Fibroblast of lung (primary cell): ENCODE data around the gene C22orf15. TPM values are rescaled to one million over a fixed set of nuclear protein-coding genes. Genes with fewer than 3 reads are reported as not detected.
A peak's percentile ranks its signal among the peaks of the same experiment; 100 is the strongest.

ENCODE experiments used
- DNase-seq, 2 donors: peaks; one replicate each; pipeline versions ENCODE4 v3.0.0 to v3.0.0-alpha.2; 2010; ENCODE audit warnings: low read depth in 2 of 2
- H2AFZ ChIP-seq: 2 replicates; pipeline ENCODE4 v1.5.1; 2012; ENCODE audit warnings: low read length, control low read depth, inconsistent platforms
- H3K27ac ChIP-seq: 2 replicates; pipeline ENCODE4 v1.5.1; 2011; ENCODE audit warnings: low read length, control low read depth; ENCODE audit not compliant: insufficient read depth
- H3K27me3 ChIP-seq: 2 replicates; pipeline ENCODE4 v1.5.1; 2011; ENCODE audit warnings: mild to moderate bottlenecking, low read length; ENCODE audit not compliant: control insufficient read depth, insufficient read depth
- H3K36me3 ChIP-seq: 2 replicates; pipeline ENCODE4 v1.5.1; 2011; ENCODE audit warnings: low read length; ENCODE audit not compliant: control insufficient read depth, insufficient read depth
- H3K4me1 ChIP-seq: 2 replicates; pipeline ENCODE4 v1.5.1; 2011; ENCODE audit warnings: low read length; ENCODE audit not compliant: control insufficient read depth, insufficient read depth; ENCODE audit errors: extremely low read depth
- H3K4me2 ChIP-seq: 2 replicates; pipeline ENCODE4 v1.5.1; 2011; ENCODE audit warnings: low read length, control low read depth; ENCODE audit not compliant: insufficient read depth; ENCODE audit errors: extremely low read depth
- H3K4me3 ChIP-seq, 4 experiments: fragments of 200-600 bp in 1 of 4; sonication (generic) in 1 of 4; replicated peaks in 1 of 4; 2 replicates each; pipeline ENCODE4 v1.5.1; 2011 to 2016; ENCODE audit warnings: low read length in 4 of 4, low read depth in 3 of 4, mild to moderate bottlenecking in 3 of 4, control low read depth in 2 of 4, inconsistent platforms in 1 of 4, mixed read lengths in 1 of 4; ENCODE audit not compliant: insufficient read depth in 1 of 4; ENCODE audit errors: control extremely low read depth in 1 of 4
- H3K79me2 ChIP-seq: 2 replicates; pipeline ENCODE4 v1.5.1; 2012; ENCODE audit warnings: mild to moderate bottlenecking, low read length, inconsistent platforms; ENCODE audit not compliant: control insufficient read depth, insufficient read depth
- H3K9ac ChIP-seq: 2 replicates; pipeline ENCODE4 v1.5.1; 2011; ENCODE audit warnings: mild to moderate bottlenecking, low read length, control low read depth; ENCODE audit not compliant: insufficient read depth
- H3K9me3 ChIP-seq: 2 replicates; pipeline ENCODE4 v1.5.1; 2012; ENCODE audit warnings: low read depth, low read length; ENCODE audit not compliant: control insufficient read depth, insufficient read depth
- H4K20me1 ChIP-seq: 2 replicates; pipeline ENCODE4 v1.5.1; 2011; ENCODE audit warnings: low read length; ENCODE audit not compliant: control insufficient read depth, insufficient read depth; ENCODE audit errors: extremely low read depth
- CTCF ChIP-seq, 2 donors: IDR thresholded peaks in 1 of 2; conservative IDR thresholded peaks in 1 of 2; 1 replicate in 1 of 2; 2 replicates in 1 of 2; pipeline ENCODE4 v1.5.1; 2011 to 2012; ENCODE audit warnings: low read length in 2 of 2, control low read depth in 1 of 2, inconsistent platforms in 1 of 2, low read depth in 1 of 2, mild to moderate bottlenecking in 1 of 2
- EZH2 ChIP-seq: IDR thresholded peaks from 2 replicates; pipeline ENCODE4 v1.5.1; 2012; ENCODE audit warnings: low read length, control low read depth, mild to moderate bottlenecking; ENCODE audit errors: missing control alignments
- polyA plus RNA-seq, 2 donors: library from polyadenylated mRNA; depleted of rRNA in 1 of 2; stranded (reverse) in 1 of 2; unstranded in 1 of 2; fragments of >200 nt; gene quantifications; 2 replicates each; pipeline ENCODE4 v1.2.1, GENCODE V29; 2011 to 2012; ENCODE audit warnings: missing spikeins in 1 of 2
- total RNA-seq: library from RNA; depleted of rRNA; stranded (reverse); fragments of >200 nt; gene quantifications from 2 replicates; pipeline ENCODE4 v1.2.1, GENCODE V29; 2014

C22orf15 gene
- total and polyA plus RNA-seq, 2 donors (not counting 1 experiment from before 2014, with no cell fraction given) = 1.4 to 2.5 TPM

- Histone ChIP-seq H2AFZ (peak overlapping the region; percentile 2), H3K9ac (peak overlapping the region; percentile 32), H3K79me2 (peaks cover 36% of the 10 kb centered on the region), H3K9me3 (no peaks in the 10 kb centered on the region), H4K20me1 (no peaks in the 10 kb centered on the region), H3K36me3 (no peaks in the 10 kb centered on the region), H3K4me2 (peak overlapping the region; percentile 90), H3K4me3 (peak overlapping the region; percentile 5 to 94 (median 50)), H3K27me3 (no peaks in the 10 kb centered on the region), H3K4me1 (peaks cover 11% of the 10 kb centered on the region), H3K27ac (peak overlapping the region; percentile 95)
- no peak for DNase-seq
- TF ChIP-seq EZH2 (no peak), CTCF (conservative IDR thresholded peaks at IDR 0.05 in 1 of 2, IDR thresholded peaks at IDR 0.05 in 1 of 2; ENCODE audit: low read depth in 1 of 2, low read length in 2 of 2) (no peak)
Measured at GRCh38 chr22:23786261-23786710, 23.5 kb downstream of the C22orf15 start.

DNA sequence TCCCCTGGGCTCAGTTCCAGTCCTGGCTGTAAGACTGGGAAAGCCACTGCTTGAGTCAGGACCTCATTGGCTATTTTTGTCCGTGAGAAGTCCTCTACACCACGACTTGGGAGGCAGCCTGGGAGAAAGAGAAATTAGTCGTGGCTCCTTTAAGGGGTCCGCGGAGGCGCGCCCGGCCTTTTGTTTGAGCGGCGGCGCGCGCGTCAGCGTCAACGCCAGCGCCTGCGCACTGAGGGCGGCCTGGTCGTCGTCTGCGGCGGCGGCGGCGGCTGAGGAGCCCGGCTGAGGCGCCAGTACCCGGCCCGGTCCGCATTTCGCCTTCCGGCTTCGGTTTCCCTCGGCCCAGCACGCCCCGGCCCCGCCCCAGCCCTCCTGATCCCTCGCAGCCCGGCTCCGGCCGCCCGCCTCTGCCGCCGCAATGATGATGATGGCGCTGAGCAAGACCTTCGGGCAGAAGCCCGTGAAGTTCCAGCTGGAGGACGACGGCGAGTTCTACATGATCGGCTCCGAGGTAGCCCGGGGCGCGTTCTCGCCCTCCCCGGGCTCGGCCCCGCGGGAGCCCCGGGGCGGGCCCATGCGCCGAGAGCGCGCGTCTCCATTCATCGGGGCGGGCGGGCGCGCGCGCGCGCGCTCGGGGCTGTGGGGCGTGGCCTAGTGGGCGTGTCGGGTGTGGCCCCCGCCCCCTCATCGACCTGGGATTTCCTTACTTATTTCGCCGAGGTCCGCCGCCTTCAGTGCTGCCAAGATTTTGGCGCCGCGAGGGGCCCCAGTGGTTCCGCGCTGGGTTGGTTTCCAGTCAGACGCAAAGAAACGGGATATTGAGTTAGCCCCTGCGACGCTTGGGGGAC is 24.2 kb downstream of the C22orf15 start, which contains the start of gene SMARCB1:
Gene SMARCB1, plus strand, starts transcription at position 215 of the 848 bp plus-strand sequence. Its CDS starts 204 bp downstream, at position 419.
- peak within 1 kb of the TSS; percentile 71 to 94 (median 86) for H3K4me3 ChIP-seq
- peak within 1 kb of the TSS; percentile 99 for H3K9ac ChIP-seq
- H3K4me1 ChIP-seq = peaks cover 13% of the 10 kb centered on the region
- no peaks in the 10 kb centered on the region for H4K20me1 ChIP-seq
- peak within 1 kb of the TSS; percentile 2 for H2AFZ ChIP-seq
- H3K27me3 ChIP-seq = no peaks in the 10 kb centered on the region
- no peaks in the 10 kb centered on the region for H3K9me3 ChIP-seq
- H3K4me2 ChIP-seq = peak within 1 kb of the TSS; percentile 95
- peaks cover 1% of the 10 kb centered on the region for H3K36me3 ChIP-seq
- TF ChIP-seq EZH2 (no peak), CTCF (conservative IDR thresholded peaks at IDR 0.05 in 1 of 2, IDR thresholded peaks at IDR 0.05 in 1 of 2; ENCODE audit: low read depth in 1 of 2, low read length in 2 of 2) (no peak)
- H3K79me2 ChIP-seq = peaks cover 43% of the 10 kb centered on the region
- DNase-seq = peak; percentile 92 to 94
- peak within 1 kb of the TSS; percentile 95 for H3K27ac ChIP-seq

- no peaks in the 10 kb centered on the region for H3K27me3 ChIP-seq
- H3K4me1 ChIP-seq = peaks cover 12% of the 10 kb centered on the region
- peak overlapping the region; percentile 95 for H3K4me2 ChIP-seq
- DNase-seq = no peak
- no peaks in the 10 kb centered on the region for H4K20me1 ChIP-seq
- H2AFZ ChIP-seq = no peak overlapping the region
- H3K9ac ChIP-seq = peak overlapping the region; percentile 60
- peak overlapping the region; percentile 71 to 94 (median 86) for H3K4me3 ChIP-seq
- peaks cover 49% of the 10 kb centered on the region for H3K79me2 ChIP-seq
- peaks cover 1% of the 10 kb centered on the region for H3K36me3 ChIP-seq
- no peaks in the 10 kb centered on the region for H3K9me3 ChIP-seq
- TF ChIP-seq CTCF (conservative IDR thresholded peaks at IDR 0.05 in 1 of 2, IDR thresholded peaks at IDR 0.05 in 1 of 2; ENCODE audit: low read depth in 1 of 2, low read length in 2 of 2) = no peak
- TF ChIP-seq EZH2 = no peak
- peak overlapping the region; percentile 95 for H3K27ac ChIP-seq
Measured at GRCh38 chr22:23787600-23787896, 24.8 kb downstream of the C22orf15 start.
